ENCODE measurements around the gene LSM4. TPM values are rescaled to one million over a fixed set of nuclear protein-coding genes. Genes with fewer than 3 reads are reported as not detected.

LSM4 gene
- total and polyA plus RNA-seq, 9 donors = 38.3 to 121 (median 71.4) TPM

DNA sequence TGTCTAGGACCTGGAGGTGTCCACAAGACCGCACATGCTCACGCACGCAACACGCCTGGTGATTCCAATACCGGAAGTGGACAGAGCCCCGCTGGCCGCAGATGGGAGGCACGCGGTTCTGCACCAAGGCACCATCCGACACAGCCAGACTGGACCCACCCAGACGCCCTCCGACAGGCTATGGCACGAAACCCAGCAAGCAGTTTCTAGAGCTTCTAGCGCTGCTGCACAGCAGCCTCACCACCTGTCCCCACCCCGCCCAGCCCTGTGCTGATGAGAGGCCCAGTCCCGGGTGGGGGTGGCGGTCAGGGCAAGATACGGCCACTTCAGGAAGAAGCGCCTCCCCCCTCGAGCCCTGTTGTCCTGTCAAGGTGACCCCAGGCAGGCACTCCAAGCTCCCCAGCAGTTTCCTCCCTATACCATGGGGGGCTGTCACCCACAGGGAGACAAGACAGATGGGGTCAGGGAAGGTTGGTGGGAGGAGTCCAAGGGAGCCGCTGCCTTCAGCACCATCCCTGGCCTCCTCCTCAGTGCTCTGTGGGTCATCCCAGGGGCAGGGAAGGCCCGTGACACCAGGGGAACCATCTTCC is 11.3 kb downstream of the LSM4 start:
- Histone ChIP-seq H3K36me3 (no peaks in the 10 kb centered on the region), H3K27ac (no peak overlapping the region)

DNA sequence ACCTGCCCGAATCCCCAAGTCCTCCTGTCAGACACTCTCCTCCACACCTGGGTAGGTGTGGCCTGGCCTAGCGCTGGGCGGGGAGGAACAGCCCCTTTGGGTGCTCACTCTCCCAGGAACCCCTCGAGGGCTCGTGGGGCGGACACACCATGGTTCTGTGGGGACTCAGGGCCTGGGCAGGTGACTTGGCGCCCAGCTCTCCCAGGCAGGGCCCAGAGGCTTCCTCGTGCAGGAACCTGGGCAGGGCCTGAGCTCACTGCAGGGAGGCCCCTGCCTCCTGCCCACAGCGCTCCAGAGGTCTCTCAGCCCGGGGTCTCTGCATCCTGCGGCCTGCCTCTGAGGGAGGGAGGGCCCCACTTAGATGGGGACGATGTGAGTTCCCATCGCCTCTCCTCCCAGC is 11.9 kb downstream of the LSM4 start:
- WGBS, 3 donors = 88 to 91% (median 91%) methylated on average over 13 of the region's 13 CpGs
- Histone ChIP-seq H3K36me3 (no peaks in the 10 kb centered on the region), H3K9me3 (no peaks in the 10 kb centered on the region), H3K4me1 (ENCODE audit: insufficient read depth) (peaks cover 7% of the 10 kb centered on the region), H3K27me3 (no peaks in the 10 kb centered on the region), H3K4me3 (no peak overlapping the region), H3K27ac (no peak overlapping the region)
- DNase-seq = no peak
- intact Hi-C loops (cut with DNase I) = no loop called here
- TF ChIP-seq EP300 (IDR thresholded peaks at IDR 0.05) (no peak), POLR2A (IDR thresholded peaks at IDR 0.05) (no peak), CTCF (IDR thresholded peaks at IDR 0.05) (no peak)

More for the DNA sequence above, 11.3 kb downstream of the LSM4 start:
- Histone ChIP-seq H3K9me3 (no peaks in the 10 kb centered on the region), H3K4me1 (ENCODE audit: insufficient read depth) (peaks cover 5% of the 10 kb centered on the region), H3K27me3 (no peaks in the 10 kb centered on the region), H3K4me3 (no peak overlapping the region)
- DNase-seq = peak in 1 of 5 donors; percentile 36
- TF ChIP-seq CTCF (IDR thresholded peaks at IDR 0.05) (no peak), POLR2A (IDR thresholded peaks at IDR 0.05) (no peak), EP300 (IDR thresholded peaks at IDR 0.05) (no peak)
- intact Hi-C loops (cut with DNase I) = no loop called here
- WGBS, 3 donors = 84 to 89% (median 85%) methylated on average over 22 of the region's 22 CpGs

- H3K27ac ChIP-seq = no peak overlapping the region
- peaks cover 12% of the 10 kb centered on the region for H3K4me1 ChIP-seq (ENCODE audit: insufficient read depth)
- DNase-seq = peak in 1 of 5 donors; percentile 51
- TF ChIP-seq POLR2A (IDR thresholded peaks at IDR 0.05) = no peak
- TF ChIP-seq CTCF (IDR thresholded peaks at IDR 0.05) = no peak
- TF ChIP-seq EP300 (IDR thresholded peaks at IDR 0.05) = no peak
- no peaks in the 10 kb centered on the region for H3K27me3 ChIP-seq
- intact Hi-C loops (cut with DNase I) = no loop called here
- WGBS, 3 donors = 82 to 90% (median 87%) methylated on average over 23 of the region's 23 CpGs
- H3K36me3 ChIP-seq = no peaks in the 10 kb centered on the region
- no peaks in the 10 kb centered on the region for H3K9me3 ChIP-seq
- no peak overlapping the region for H3K4me3 ChIP-seq
Measured at GRCh38 chr19:18310118-18310909, 12.6 kb downstream of the LSM4 start.

DNA sequence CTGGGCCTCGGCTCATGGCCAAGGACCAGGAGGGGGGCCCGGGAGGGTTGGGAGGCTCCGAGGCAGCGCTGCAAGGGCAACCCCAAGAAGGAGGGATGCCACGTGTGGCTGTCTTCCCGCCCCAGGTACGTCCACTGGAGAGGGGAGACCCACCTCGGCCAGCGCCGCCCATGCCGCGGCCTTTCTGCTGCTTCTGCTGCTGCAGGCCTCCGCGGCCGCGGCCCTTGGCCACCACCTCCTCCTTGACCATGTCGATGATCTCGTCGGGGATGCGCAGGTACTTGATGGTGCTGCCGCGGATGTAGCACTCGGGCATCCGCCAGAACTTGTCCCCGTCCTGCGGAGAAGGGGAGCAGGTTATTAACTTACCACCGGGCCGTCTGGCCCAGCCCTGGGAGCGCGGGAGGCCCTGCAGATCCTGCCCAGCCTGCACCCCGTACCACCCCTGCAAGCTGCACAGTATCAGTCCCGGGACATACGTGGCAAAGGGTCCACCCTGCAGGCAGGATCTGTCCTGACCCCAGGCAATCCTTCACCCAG is 13.3 kb downstream of the LSM4 start:
- no peaks in the 10 kb centered on the region for H3K27me3 ChIP-seq
- intact Hi-C loops (cut with DNase I) = no loop called here
- peak in 1 of 5 donors; percentile 45 for DNase-seq
- H3K27ac ChIP-seq = peak overlapping the region in 1 of 2 donors; percentile 12
- H3K4me1 ChIP-seq (ENCODE audit: insufficient read depth) = peaks cover 14% of the 10 kb centered on the region
- H3K36me3 ChIP-seq = no peaks in the 10 kb centered on the region
- no peaks in the 10 kb centered on the region for H3K9me3 ChIP-seq
- no peak for TF ChIP-seq EP300 (IDR thresholded peaks at IDR 0.05)
- TF ChIP-seq CTCF (IDR thresholded peaks at IDR 0.05) = no peak
- no peak for TF ChIP-seq POLR2A (IDR thresholded peaks at IDR 0.05)
- WGBS, 3 donors = 85 to 91% (median 85%) methylated on average over 24 to 33 of the region's 33 CpGs
- no peak overlapping the region for H3K4me3 ChIP-seq

All from ovary (tissue), 9 donors.